GM13976 (cell line): Measurements from ENCODE around the gene OR5H6.
"Not testable (repeated sequence)": the region's sequence is repeated elsewhere in the genome, so short reads cannot be mapped to it uniquely, and the experiment has no call there.

Experiments
- DNase-seq: peaks from one replicate; pipeline ENCODE4 v3.0.0; 2012; ENCODE audit warnings: low spot score
- in situ Hi-C: fragments of 300-500 bp; cut with MboI; formaldehyde crosslinking; loops from one replicate; pipeline ENCODE4 v1.12.0; 2022; ENCODE audit warnings: low sequenced_read_pairs, mixed read lengths, inconsistent platforms; ENCODE audit not compliant: unreplicated experiment
- TF ChIP-seq, protein P1 (sequence below): IDR thresholded peaks from 2 replicates; pipeline ENCODE4 v1.5.1; 2012; ENCODE audit warnings: borderline replicate concordance, mild to moderate bottlenecking; ENCODE audit not compliant: insufficient read depth; ENCODE audit errors: extremely low read depth, missing control alignments, control extremely low read depth

The OR5H6 gene

GRCh38 chr3:98242155-98242554, 21.9 kb upstream of the OR5H6 start:
- in situ Hi-C loops = no loop called here
- no peak for DNase-seq

GRCh38 chr3:98243843-98244242, 20.2 kb upstream of the OR5H6 start:
- in situ Hi-C loops = no loop called here
- TF ChIP-seq, protein P1, sequence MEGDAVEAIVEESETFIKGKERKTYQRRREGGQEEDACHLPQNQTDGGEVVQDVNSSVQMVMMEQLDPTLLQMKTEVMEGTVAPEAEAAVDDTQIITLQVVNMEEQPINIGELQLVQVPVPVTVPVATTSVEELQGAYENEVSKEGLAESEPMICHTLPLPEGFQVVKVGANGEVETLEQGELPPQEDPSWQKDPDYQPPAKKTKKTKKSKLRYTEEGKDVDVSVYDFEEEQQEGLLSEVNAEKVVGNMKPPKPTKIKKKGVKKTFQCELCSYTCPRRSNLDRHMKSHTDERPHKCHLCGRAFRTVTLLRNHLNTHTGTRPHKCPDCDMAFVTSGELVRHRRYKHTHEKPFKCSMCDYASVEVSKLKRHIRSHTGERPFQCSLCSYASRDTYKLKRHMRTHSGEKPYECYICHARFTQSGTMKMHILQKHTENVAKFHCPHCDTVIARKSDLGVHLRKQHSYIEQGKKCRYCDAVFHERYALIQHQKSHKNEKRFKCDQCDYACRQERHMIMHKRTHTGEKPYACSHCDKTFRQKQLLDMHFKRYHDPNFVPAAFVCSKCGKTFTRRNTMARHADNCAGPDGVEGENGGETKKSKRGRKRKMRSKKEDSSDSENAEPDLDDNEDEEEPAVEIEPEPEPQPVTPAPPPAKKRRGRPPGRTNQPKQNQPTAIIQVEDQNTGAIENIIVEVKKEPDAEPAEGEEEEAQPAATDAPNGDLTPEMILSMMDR = no peak
- no peak for DNase-seq

More at GRCh38 chr3:98242155-98242554, 21.9 kb upstream of the OR5H6 start:
- TF ChIP-seq, protein P1 = no peak

DNA sequence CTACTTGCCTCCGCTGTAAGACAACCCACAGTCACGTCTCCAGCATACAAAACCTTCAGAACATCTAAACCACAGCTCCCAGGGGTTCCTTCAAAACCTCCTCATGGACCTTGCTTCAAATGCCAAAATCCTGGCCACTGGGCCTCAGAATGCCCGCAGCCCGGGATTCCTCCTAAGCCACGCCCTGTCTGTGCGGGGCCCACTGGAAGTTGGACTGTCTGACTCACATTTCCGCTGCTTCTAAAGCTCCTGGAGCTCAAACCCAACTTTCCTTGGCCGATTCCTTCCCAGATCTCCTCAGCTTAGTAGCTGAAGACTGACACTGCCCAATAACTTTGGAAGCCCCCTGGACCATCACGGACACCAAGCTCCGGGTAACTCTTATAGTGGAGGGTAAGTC, 17.9 kb upstream of the OR5H6 start:
- no peak for DNase-seq
- TF ChIP-seq, protein P1 = no peak
- in situ Hi-C loops = no loop called here

GRCh38 chr3:98256026-98256425, 8.0 kb upstream of the OR5H6 start:
- DNase-seq, in situ Hi-C loops: not testable (repeated sequence)

DNA sequence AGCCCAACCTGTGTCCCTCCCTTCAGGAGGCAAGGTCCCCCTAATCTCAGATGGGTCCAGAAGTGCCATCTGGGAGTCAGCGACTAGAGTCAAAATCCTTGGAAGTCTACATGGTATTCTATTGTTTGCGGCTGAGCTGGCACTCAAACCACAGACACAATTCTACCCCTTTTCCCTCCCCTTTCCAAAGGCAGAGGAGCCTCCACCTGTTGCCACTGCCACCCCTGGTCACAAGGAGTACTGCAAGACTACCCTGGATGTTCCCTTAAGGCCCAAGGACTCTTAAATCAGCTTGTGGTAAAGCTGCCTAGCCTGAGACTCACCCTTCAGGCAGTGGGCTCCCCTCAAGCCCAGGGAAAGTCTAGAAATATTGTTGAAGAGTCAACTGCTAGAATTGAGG, 4.3 kb upstream of the OR5H6 start:
- TF ChIP-seq, protein P1 = no peak
- no peak for DNase-seq

DNA sequence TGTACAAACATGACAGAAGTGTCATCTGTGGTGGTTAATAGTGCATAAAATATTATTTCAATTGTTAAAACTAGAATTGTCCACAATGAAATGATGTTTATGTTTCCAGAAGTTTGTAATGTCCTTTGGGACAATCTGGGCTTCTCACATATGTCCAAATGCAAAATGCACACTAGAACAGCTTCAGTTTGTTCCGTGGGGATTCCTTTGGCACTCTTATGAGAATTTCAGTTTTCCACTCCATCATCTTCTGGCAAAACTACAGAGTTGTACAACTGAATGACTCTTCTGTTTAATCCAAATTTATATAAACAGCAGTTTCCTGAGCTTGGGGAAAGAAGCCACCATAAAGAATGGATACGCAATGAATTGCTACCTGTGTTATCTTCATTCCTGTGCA, 2.0 kb upstream of the OR5H6 start:
- no peak for DNase-seq
- in situ Hi-C loops = no loop called here
- TF ChIP-seq, protein P1 = no peak

More for the DNA sequence above, 4.3 kb upstream of the OR5H6 start:
- in situ Hi-C loops = no loop called here

DNA sequence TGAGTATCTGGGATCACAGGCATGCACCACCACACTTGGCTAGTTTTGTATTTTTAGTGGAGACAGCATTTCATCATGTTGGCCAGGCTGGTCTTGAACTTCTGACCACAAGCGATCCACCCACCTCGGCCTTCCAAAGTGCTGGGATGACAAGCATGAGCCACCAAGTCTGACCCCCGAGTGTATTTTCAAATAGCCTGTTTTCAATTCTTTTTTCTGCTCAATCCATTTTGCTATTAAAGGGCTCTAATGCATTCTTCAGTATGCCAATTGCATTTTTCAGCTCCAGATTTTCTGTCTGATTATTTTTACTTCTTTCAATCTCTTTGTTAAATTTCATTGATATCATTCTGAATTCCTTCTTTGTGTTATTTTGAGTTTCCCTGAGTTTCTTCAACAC, 5.8 kb downstream of the OR5H6 start:
- TF ChIP-seq, protein P1 = no peak
- in situ Hi-C loops = no loop called here
- DNase-seq = no peak

- in situ Hi-C loops = no loop called here
- TF ChIP-seq, protein P1 = no peak
- DNase-seq = no peak
Observed at GRCh38 chr3:98272126-98272525, 8.1 kb downstream of the OR5H6 start.
